IMR-90 (cell line): ENCODE results near the gene DUSP8. TPM values are rescaled to one million over a fixed set of nuclear protein-coding genes. Genes with fewer than 3 reads are reported as not detected.

Experiments
- ATAC-seq: fragments of 200-7000 bp; cut with Tn5 transposase; 2 replicates; pipeline ENCODE4 v1.9.1; 2020; ENCODE audit warnings: low read depth, mild to moderate bottlenecking, moderate library complexity
- BruUV-seq: library from RNA; stranded (reverse); fragments of 400-500 nt; replicated peaks from 2 replicates; lab custom pipeline; 2021; lab: Mats Ljungman, UMichigan
- CTCF ChIA-PET: fragments of 300-600 bp; formaldehyde crosslinking; extraction: SDS; loops from one replicate; lab custom pipeline; 2021; ENCODE audit warnings: antibody characterized with exemption; lab: Yijun Ruan, JAX
- POLR2A ChIA-PET: fragments of 300-600 bp; sonication (Branson Sonifier 250); formaldehyde crosslinking; loops from one replicate; lab custom pipeline; 2022; ENCODE audit warnings: antibody characterized with exemption; ENCODE audit not compliant: unreplicated experiment; lab: Charles Lee
- DNase-seq: peaks from one replicate; pipeline ENCODE4 v3.0.0; 2013
- H2AFZ ChIP-seq: replicated peaks from 2 replicates; pipeline ENCODE3; 2013; ENCODE audit warnings: low read length, mild to moderate bottlenecking; ENCODE audit not compliant: poor library complexity
- H2AK5ac ChIP-seq: 2 replicates; pipeline ENCODE4 v1.6.1; 2013; ENCODE audit warnings: low read depth, low read length, inconsistent platforms
- H2AK9ac ChIP-seq: replicated peaks from 2 replicates; pipeline ENCODE3; 2013; ENCODE audit warnings: mild to moderate bottlenecking, low read depth, low read length, moderate library complexity; ENCODE audit not compliant: poor library complexity
- H2BK120ac ChIP-seq: 2 replicates; pipeline ENCODE4 v1.6.1; 2013; ENCODE audit warnings: low read depth, low read length, inconsistent platforms
- H2BK15ac ChIP-seq: 3 replicates; pipeline ENCODE4 v1.6.1; 2013; ENCODE audit warnings: low read depth, low read length, inconsistent platforms
- H2BK20ac ChIP-seq: 2 replicates; pipeline ENCODE4 v1.6.1; 2013; ENCODE audit warnings: low read depth, mild to moderate bottlenecking, inconsistent platforms, low read length, moderate library complexity
- H2BK5ac ChIP-seq: 2 replicates; pipeline ENCODE4 v1.6.1; 2013; ENCODE audit warnings: mild to moderate bottlenecking, low read depth, low read length, inconsistent platforms; ENCODE audit not compliant: poor library complexity, severe bottlenecking
- H3K14ac ChIP-seq: replicated peaks from 2 replicates; pipeline ENCODE4 v1.6.1; 2013; ENCODE audit warnings: low read depth, low read length, inconsistent platforms
- H3K18ac ChIP-seq: 2 replicates; pipeline ENCODE4 v1.6.1; 2013; ENCODE audit warnings: low read depth, low read length, control low read depth
- H3K23ac ChIP-seq: 2 replicates; pipeline ENCODE4 v1.6.1; 2013; ENCODE audit warnings: low read depth, low read length, inconsistent platforms
- H3K27ac ChIP-seq: 2 replicates; pipeline ENCODE4 v1.5.1; 2013; ENCODE audit warnings: mild to moderate bottlenecking, control low read depth, low read length; ENCODE audit not compliant: insufficient read depth
- H3K27me3 ChIP-seq: 2 replicates; pipeline ENCODE4 v1.6.1; 2013; ENCODE audit warnings: low read length; ENCODE audit not compliant: control insufficient read depth, insufficient read depth
- H3K36me3 ChIP-seq: 2 replicates; pipeline ENCODE4 v1.6.1; 2013; ENCODE audit warnings: low read length, mixed read lengths; ENCODE audit not compliant: control insufficient read depth, insufficient read depth
- H3K4ac ChIP-seq: 2 replicates; pipeline ENCODE4 v1.6.1; 2013; ENCODE audit warnings: low read depth, low read length, inconsistent platforms
- H3K4me1 ChIP-seq: 2 replicates; pipeline ENCODE4 v1.6.1; 2013; ENCODE audit warnings: low read length, mixed read lengths; ENCODE audit not compliant: control insufficient read depth, insufficient read depth
- H3K4me2 ChIP-seq: 2 replicates; pipeline ENCODE4 v1.6.1; 2013; ENCODE audit warnings: low read depth, mild to moderate bottlenecking, control low read depth, low read length, moderate library complexity
- H3K4me3 ChIP-seq: 2 replicates; pipeline ENCODE4 v1.5.1; 2013; ENCODE audit warnings: low read depth, mild to moderate bottlenecking, control low read depth, low read length, moderate library complexity; ENCODE audit not compliant: insufficient read depth
- H3K56ac ChIP-seq: 2 replicates; pipeline ENCODE4 v1.6.1; 2013; ENCODE audit warnings: low read length, inconsistent platforms; ENCODE audit not compliant: insufficient read depth; ENCODE audit errors: extremely low read depth
- H3K79me1 ChIP-seq, 2 experiments: 2 replicates each; pipeline ENCODE4 v1.6.1; 2013; ENCODE audit warnings: low read length in 2 of 2, inconsistent platforms in 1 of 2, low read depth in 1 of 2
- H3K9ac ChIP-seq: 2 replicates; pipeline ENCODE4 v1.6.1; 2013; ENCODE audit warnings: low read depth, low read length, control low read depth
- H3K9me1 ChIP-seq: 2 replicates; pipeline ENCODE4 v1.6.1; 2013; ENCODE audit warnings: low read length, inconsistent platforms; ENCODE audit not compliant: insufficient read depth
- H3K9me3 ChIP-seq: 2 replicates; pipeline ENCODE4 v1.6.1; 2013; ENCODE audit warnings: low read length; ENCODE audit not compliant: control insufficient read depth, insufficient read depth
- H4K20me1 ChIP-seq: 2 replicates; pipeline ENCODE4 v1.6.1; 2013; ENCODE audit warnings: low read length, inconsistent platforms; ENCODE audit not compliant: insufficient read depth
- H4K5ac ChIP-seq: 2 replicates; pipeline ENCODE4 v1.6.1; 2013; ENCODE audit warnings: mild to moderate bottlenecking, low read depth, low read length, control low read depth
- H4K8ac ChIP-seq, 2 experiments: 2 replicates each; pipeline ENCODE4 v1.6.1; 2013; ENCODE audit warnings: low read depth in 2 of 2, low read length in 2 of 2, control low read depth in 1 of 2, inconsistent platforms in 1 of 2
- H4K91ac ChIP-seq: 2 replicates; pipeline ENCODE4 v1.6.1; 2013; ENCODE audit warnings: low read depth, low read length, inconsistent platforms; ENCODE audit not compliant: insufficient read depth
- CHD1 ChIP-seq: IDR thresholded peaks from 2 replicates; pipeline ENCODE4 v1.6.1; 2012; ENCODE audit warnings: low read depth, low read length, improper control_type of control experiment
- CTCF ChIP-seq: conservative IDR thresholded peaks from 2 replicates; pipeline ENCODE4 v1.5.1; 2012; ENCODE audit warnings: mild to moderate bottlenecking, low read depth, low read length, improper control_type of control experiment
- FOS ChIP-seq: fragments of 150-350 bp; IDR thresholded peaks from 2 replicates; pipeline ENCODE4 v1.6.1; 2016; ENCODE audit warnings: low read depth, low read length
- RCOR1 ChIP-seq: IDR thresholded peaks from 2 replicates; pipeline ENCODE4 v1.6.1; 2012; ENCODE audit warnings: mild to moderate bottlenecking, low read length, improper control_type of control experiment; ENCODE audit not compliant: insufficient replicate concordance
- SMC3 ChIP-seq: fragments of 150-350 bp; IDR thresholded peaks from 2 replicates; pipeline ENCODE4 v1.6.1; 2016; ENCODE audit warnings: low read depth, mild to moderate bottlenecking, antibody characterized with exemption, low read length, moderate library complexity
- WGBS, 2 experiments: methylation state at CpG; one replicate each; pipeline versions ENCODE4 v1.1.5 to v1.1.7; 2013; ENCODE audit warnings: missing lambda C conversion rate in 2 of 2; ENCODE audit not compliant: insufficient read length in 1 of 2; ENCODE audit errors: extremely low coverage in 2 of 2; 5-methylcytosine and 5-hydroxymethylcytosine counted together
- dilution Hi-C: fragments of 300-500 bp; cut with HindIII; formaldehyde crosslinking; loops from one replicate; pipeline ENCODE4 v1.14.3; 2018; ENCODE audit warnings: low sequenced_read_pairs; ENCODE audit not compliant: unreplicated experiment
- in situ Hi-C: fragments of 300-500 bp; cut with MboI; formaldehyde crosslinking; loops from 3 replicates; pipeline ENCODE4 v1.14.3; 2019; ENCODE audit warnings: low sequenced_read_pairs, inconsistent platforms, mixed read lengths
- intact Hi-C: fragments of 100-400 bp; cut with micrococcal nuclease; formaldehyde crosslinking; loops from 2 replicates; pipeline ENCODE4 v1.10.0; 2022
- polyA plus RNA-seq, 3 experiments: library from polyadenylated mRNA; depleted of rRNA; stranded (reverse); fragments of >200 nt; gene quantifications; 2 replicates each; pipeline ENCODE4 v1.2.3, GENCODE V29; 2012; ENCODE audit warnings: low replicate concordance in 1 of 3
- total RNA-seq: library from RNA; depleted of rRNA; stranded (reverse); fragments of >200 nt; gene quantifications from 2 replicates; pipeline ENCODE4 v1.2.3, GENCODE V29; 2012

The DUSP8 gene
- total and polyA plus RNA-seq, 2 of the 4 experiments (the other 2 are of a cell fraction) = 0.72 to 4.2 TPM

DNA sequence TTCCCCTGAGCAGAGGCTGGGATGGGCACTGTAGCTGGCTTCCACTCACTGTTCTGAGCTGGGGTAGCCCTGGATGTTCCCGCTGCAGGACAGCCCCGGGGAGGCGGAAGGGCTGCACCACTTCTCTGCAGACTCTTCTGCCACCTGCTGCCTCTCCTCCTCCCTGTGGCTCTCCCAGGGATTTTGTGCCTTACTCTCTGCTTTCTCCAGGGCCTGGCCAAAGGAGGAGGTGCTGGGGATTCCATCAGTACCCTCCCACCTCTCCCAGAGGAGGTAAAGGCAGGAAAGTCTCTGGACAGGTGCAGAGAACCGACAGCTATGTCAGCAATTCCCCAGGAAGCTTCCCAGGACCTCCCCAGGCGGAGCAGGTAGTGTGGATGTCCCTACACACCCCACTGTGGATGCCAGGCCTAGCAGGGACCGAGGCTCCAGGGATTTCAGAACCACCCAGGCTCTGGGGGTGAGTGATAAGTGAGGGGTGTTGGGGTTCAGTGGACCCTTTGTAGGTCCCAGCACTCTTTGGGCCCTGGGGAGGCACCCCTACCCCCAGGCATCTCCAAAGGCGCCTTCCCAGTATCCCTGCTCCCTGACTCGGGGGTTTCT lies 11.3 kb downstream of the DUSP8 start:
- H3K4ac ChIP-seq = no peak overlapping the region
- peaks cover 16% of the 10 kb centered on the region for H3K36me3 ChIP-seq
- no peak overlapping the region for H2BK5ac ChIP-seq
- peaks cover 4 to 31% of the 10 kb centered on the region in 2 experiments; a peak in 2 of 4 replicates for H3K79me1 ChIP-seq
- H2AFZ ChIP-seq = no peak overlapping the region
- no TSS peak for BruUV-seq
- H3K18ac ChIP-seq = no peak overlapping the region
- peaks cover 29% of the 10 kb centered on the region for H3K4me1 ChIP-seq
- no peak overlapping the region for H2AK5ac ChIP-seq
- no peak overlapping the region for H4K5ac ChIP-seq
- peaks cover 35% of the 10 kb centered on the region for H4K20me1 ChIP-seq
- no peak overlapping the region for H2AK9ac ChIP-seq
- H2BK120ac ChIP-seq = no peak overlapping the region
- no peak overlapping the region for H3K23ac ChIP-seq
- no peak overlapping the region for H4K91ac ChIP-seq
- TF ChIP-seq CTCF = no peak
- no peak for TF ChIP-seq CHD1
- TF ChIP-seq FOS = no peak
- TF ChIP-seq RCOR1 = no peak
- TF ChIP-seq SMC3 = no peak
- DNase-seq = no peak
- no peak overlapping the region for H2BK20ac ChIP-seq
- no peak overlapping the region for H3K4me2 ChIP-seq
- no peak overlapping the region for H3K27ac ChIP-seq
- ChIA-PET POLR2A (no interaction called here), CTCF (no interaction called here)
- intact Hi-C loops = no loop called here
- dilution Hi-C loops = no loop called here
- no peak overlapping the region for H3K56ac ChIP-seq
- ATAC-seq = no peak
- 100% methylated on average over 1 of the region's 8 CpGs; no CpG with 5 or more reads in 1 of the 2 experiments for WGBS, 2 experiments
- no peak overlapping the region for H3K9ac ChIP-seq
- H3K4me3 ChIP-seq = no peak overlapping the region
- H3K9me1 ChIP-seq = peaks cover 23% of the 10 kb centered on the region
- no peaks in the 10 kb centered on the region for H3K9me3 ChIP-seq
- no peak overlapping the region for H3K14ac ChIP-seq
- H4K8ac ChIP-seq = no peak overlapping the region
- in situ Hi-C loops = no loop called here
- no peak overlapping the region for H2BK15ac ChIP-seq
- H3K27me3 ChIP-seq = no peaks in the 10 kb centered on the region
